ENCODE results near the gene CHIT1.

GRCh38 chr1:203175237-203175826 lies 54.1 kb downstream of the CHIT1 start, which contains the start of gene MYBPH:
- TF ChIP-seq CTCF (IDR thresholded peaks at IDR 0.05) (no peak), POLR2A (IDR thresholded peaks at IDR 0.05) (no peak)
